ENCODE data around the gene CCDC97. TPM values are rescaled to one million over a fixed set of nuclear protein-coding genes. Genes with fewer than 3 reads are reported as not detected.

The CCDC97 gene
- total RNA-seq, 1 experiment from 2014 or later = 18.3 TPM

GRCh38 chr19:41371541-41371940 is 61.6 kb downstream of the CCDC97 start:
- Histone ChIP-seq H3K4me1 (ENCODE audit: insufficient read depth, low read length) (peaks cover 9% of the 10 kb centered on the region), H2AFZ (ENCODE audit: low read length) (no peak overlapping the region), H3K9me2 (replicated peaks; ENCODE audit: low read length) (no peaks in the 10 kb centered on the region), H3K27ac (ENCODE audit: low read length) (no peak overlapping the region), H3K4me3 (ENCODE audit: low read length) (no peak overlapping the region), H3K9me3 (ENCODE audit: low read length) (no peaks in the 10 kb centered on the region), H3K4me2 (ENCODE audit: low read length) (no peak overlapping the region), H3K36me3 (ENCODE audit: low read depth, low read length) (no peaks in the 10 kb centered on the region), H3K27me3 (ENCODE audit: low read length) (no peaks in the 10 kb centered on the region), H3F3A (ENCODE audit: low read length, unreplicated experiment) (no peaks in the 10 kb centered on the region), H4K20me1 (ENCODE audit: low read length) (no peaks in the 10 kb centered on the region), H3K9ac (ENCODE audit: low read length) (no peak overlapping the region), H3K79me2 (ENCODE audit: low read length) (no peaks in the 10 kb centered on the region)
- ATAC-seq (no peak), DNase-seq (no peak)
- no peak for TF ChIP-seq CTCF (conservative IDR thresholded peaks at IDR 0.05; ENCODE audit: low read depth, low read length)
- no peak for TF ChIP-seq EZH2phosphoT487 (IDR thresholded peaks at IDR 0.05; ENCODE audit: borderline replicate concordance, low read length)
- TF ChIP-seq EZH2 (IDR thresholded peaks at IDR 0.05; ENCODE audit: low read length, unreplicated experiment) = no peak
- CTCF ChIA-PET = no interaction called here
- no TSS peak for BruUV-seq (replicated peaks)
- intact Hi-C loops (cut with micrococcal nuclease) = no loop called here
- POLR2A ChIA-PET (ENCODE audit: unreplicated experiment) = no interaction called here

- no peaks in the 10 kb centered on the region for H3K27me3 ChIP-seq (ENCODE audit: low read length)
- ChIA-PET CTCF (no interaction called here), POLR2A (ENCODE audit: unreplicated experiment) (no interaction called here)
- H2AFZ ChIP-seq (ENCODE audit: low read length) = no peak overlapping the region
- H3K9ac ChIP-seq (ENCODE audit: low read length) = no peak overlapping the region
- no peak overlapping the region for H3K27ac ChIP-seq (ENCODE audit: low read length)
- H3K9me3 ChIP-seq (ENCODE audit: low read length) = no peaks in the 10 kb centered on the region
- no peaks in the 10 kb centered on the region for H3K79me2 ChIP-seq (ENCODE audit: low read length)
- DNase-seq = no peak
- H3K9me2 ChIP-seq (replicated peaks; ENCODE audit: low read length) = no peaks in the 10 kb centered on the region
- peaks cover 8% of the 10 kb centered on the region for H3K4me1 ChIP-seq (ENCODE audit: insufficient read depth, low read length)
- H4K20me1 ChIP-seq (ENCODE audit: low read length) = no peaks in the 10 kb centered on the region
- no peak for ATAC-seq
- no peaks in the 10 kb centered on the region for H3K36me3 ChIP-seq (ENCODE audit: low read depth, low read length)
- BruUV-seq (replicated peaks) = no TSS peak
- TF ChIP-seq CTCF (conservative IDR thresholded peaks at IDR 0.05; ENCODE audit: low read depth, low read length) = no peak
- TF ChIP-seq EZH2 (IDR thresholded peaks at IDR 0.05; ENCODE audit: low read length, unreplicated experiment) = no peak
- TF ChIP-seq EZH2phosphoT487 (IDR thresholded peaks at IDR 0.05; ENCODE audit: borderline replicate concordance, low read length) = no peak
- no peak overlapping the region for H3K4me3 ChIP-seq (ENCODE audit: low read length)
- no peak overlapping the region for H3K4me2 ChIP-seq (ENCODE audit: low read length)
- no peaks in the 10 kb centered on the region for H3F3A ChIP-seq (ENCODE audit: low read length, unreplicated experiment)
- intact Hi-C loops (cut with micrococcal nuclease) = no loop called here
Measured at GRCh38 chr19:41372501-41372900, 62.5 kb downstream of the CCDC97 start.

- POLR2A ChIA-PET (ENCODE audit: unreplicated experiment) = no interaction called here
- Histone ChIP-seq H3K27ac (ENCODE audit: low read length) (no peak overlapping the region), H3F3A (ENCODE audit: low read length, unreplicated experiment) (no peaks in the 10 kb centered on the region), H3K36me3 (ENCODE audit: low read depth, low read length) (no peaks in the 10 kb centered on the region), H3K27me3 (ENCODE audit: low read length) (no peaks in the 10 kb centered on the region), H3K9me3 (ENCODE audit: low read length) (no peaks in the 10 kb centered on the region), H2AFZ (ENCODE audit: low read length) (no peak overlapping the region), H3K9me2 (replicated peaks; ENCODE audit: low read length) (no peaks in the 10 kb centered on the region), H3K79me2 (ENCODE audit: low read length) (no peaks in the 10 kb centered on the region), H3K4me1 (ENCODE audit: insufficient read depth, low read length) (no peaks in the 10 kb centered on the region), H4K20me1 (ENCODE audit: low read length) (no peaks in the 10 kb centered on the region), H3K9ac (ENCODE audit: low read length) (no peak overlapping the region), H3K4me2 (ENCODE audit: low read length) (no peak overlapping the region), H3K4me3 (ENCODE audit: low read length) (no peak overlapping the region)
- TF ChIP-seq EZH2 (IDR thresholded peaks at IDR 0.05; ENCODE audit: low read length, unreplicated experiment) (no peak), EZH2phosphoT487 (IDR thresholded peaks at IDR 0.05; ENCODE audit: borderline replicate concordance, low read length) (no peak), CTCF (conservative IDR thresholded peaks at IDR 0.05; ENCODE audit: low read depth, low read length) (no peak)
- BruUV-seq (replicated peaks) = no TSS peak
- ATAC-seq (no peak), DNase-seq (no peak)
- CTCF ChIA-PET = no interaction called here
- intact Hi-C loops (cut with micrococcal nuclease) = no loop called here
Measured at GRCh38 chr19:41373993-41374392, 64.0 kb downstream of the CCDC97 start.

Other genes with a start within 250 kb of the CCDC97 start
- not detected in 2 replicates for gene CYP2A13, start 221.7 kb upstream of the CCDC97 start, total RNA-seq (2014; rRNA removed)
- gene CYP2F1, start 195.7 kb upstream of the CCDC97 start, total RNA-seq (2014; rRNA removed) = not detected in 2 replicates
- gene CYP2S1, start 117.0 kb upstream of the CCDC97 start, total RNA-seq (2014; rRNA removed) = 8.6 and 10.3 TPM in 2 replicates
- gene AXL, start 90.9 kb upstream of the CCDC97 start, total RNA-seq (2014; rRNA removed) = 172 and 202 TPM in 2 replicates
- 158 and 198 TPM in 2 replicates for gene HNRNPUL1, start 45.8 kb upstream of the CCDC97 start, total RNA-seq (2014; rRNA removed)
- 16.4 and 23.4 TPM in 2 replicates for gene TGFB1, start 43.8 kb downstream of the CCDC97 start, total RNA-seq (2014; rRNA removed)
- gene B9D2, start 54.0 kb downstream of the CCDC97 start, total RNA-seq (2014; rRNA removed) = 3.8 and 4.4 TPM in 2 replicates
- 2.4 and 3.6 TPM in 2 replicates for gene TMEM91, start 66.4 kb downstream of the CCDC97 start, total RNA-seq (2014; rRNA removed)
- 40.8 and 41.5 TPM in 2 replicates for gene EXOSC5, start 87.2 kb downstream of the CCDC97 start, total RNA-seq (2014; rRNA removed)
- 49.2 and 53.1 TPM in 2 replicates for gene BCKDHA, start 87.6 kb downstream of the CCDC97 start, total RNA-seq (2014; rRNA removed)
- 2.3 TPM in 1 of 2 replicates, not detected in the other for gene B3GNT8, start 117.2 kb downstream of the CCDC97 start, total RNA-seq (2014; rRNA removed)
- gene DMAC2, start 129.7 kb downstream of the CCDC97 start, total RNA-seq (2014; rRNA removed) = 36.8 and 44.6 TPM in 2 replicates
- gene ERICH4, start 133.0 kb downstream of the CCDC97 start, total RNA-seq (2014; rRNA removed) = not detected in 2 replicates

Measured in PC-3 (cell line).